Colon (tissue), 2 donors: Measurements from ENCODE around the gene RANGRF.

Experiments used
- FAIRE-seq: peaks from 2 replicates; lab custom pipeline; 2012; peaks lifted over from hg19 to GRCh38; lab: Jason Lieb, UNC
- donor health status: control.
- donor health status: control.

Gene RANGRF

DNA sequence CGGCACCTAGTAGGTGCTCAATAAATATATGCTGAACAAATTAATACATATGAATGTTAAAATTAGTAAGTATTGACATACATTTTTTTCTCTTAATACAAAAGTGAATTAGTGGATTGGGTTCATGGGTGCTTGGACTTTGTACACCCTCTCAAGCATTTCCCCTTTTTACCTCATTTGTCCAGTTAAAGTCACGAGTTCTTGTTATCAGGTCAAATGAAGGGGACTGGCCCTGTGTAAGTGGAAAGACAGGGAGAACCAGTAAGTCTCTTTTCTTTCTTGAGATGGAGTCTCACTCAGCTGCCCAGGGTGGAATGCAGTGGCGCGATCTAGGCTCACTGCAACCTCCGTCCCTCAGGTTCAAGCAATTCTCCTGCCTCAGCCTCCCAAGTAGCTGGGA, 13.7 kb upstream of the RANGRF start:
- no peak for FAIRE-seq

DNA sequence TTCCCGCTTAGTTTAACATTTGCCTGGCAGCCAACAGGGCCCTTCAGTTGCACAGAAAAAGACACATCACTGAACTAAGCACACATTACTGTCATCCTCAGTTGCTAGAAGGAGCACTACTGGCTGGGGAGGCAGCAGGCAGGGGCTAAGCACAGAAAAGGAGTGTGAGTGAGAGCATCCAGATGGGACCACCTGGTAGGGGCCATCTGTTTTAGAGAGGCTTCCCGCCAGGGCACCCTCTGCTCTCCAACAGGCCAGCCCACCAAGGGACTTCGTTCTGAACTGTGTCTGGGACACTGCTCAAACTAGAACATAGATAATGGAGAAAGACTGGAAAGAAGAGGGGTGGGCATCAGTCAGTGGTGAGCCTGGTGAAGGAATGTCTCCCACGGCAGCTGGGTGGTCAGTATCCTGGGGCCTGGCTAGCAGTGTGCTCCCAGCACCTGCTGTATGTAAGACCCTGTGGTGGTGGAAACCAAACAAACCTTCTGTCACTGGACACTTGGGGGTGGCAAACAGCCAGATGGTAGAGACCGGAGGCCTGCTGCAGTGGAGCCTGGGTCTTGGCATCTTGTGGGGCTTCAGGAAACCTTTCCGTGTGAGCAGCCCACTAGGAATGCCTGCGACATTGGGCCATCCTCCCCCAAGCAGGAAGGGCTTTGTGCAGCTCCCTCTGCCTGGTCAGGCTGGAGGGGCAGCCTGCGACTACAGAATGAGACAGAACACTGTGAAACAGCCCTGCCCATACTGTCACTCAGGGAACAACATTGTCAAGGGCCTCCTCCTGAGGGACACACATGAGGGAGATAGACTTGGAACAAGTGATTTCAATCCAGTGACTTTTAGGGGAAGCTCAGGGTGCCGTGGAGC, 12.8 kb upstream of the RANGRF start:
- no peak for FAIRE-seq

DNA sequence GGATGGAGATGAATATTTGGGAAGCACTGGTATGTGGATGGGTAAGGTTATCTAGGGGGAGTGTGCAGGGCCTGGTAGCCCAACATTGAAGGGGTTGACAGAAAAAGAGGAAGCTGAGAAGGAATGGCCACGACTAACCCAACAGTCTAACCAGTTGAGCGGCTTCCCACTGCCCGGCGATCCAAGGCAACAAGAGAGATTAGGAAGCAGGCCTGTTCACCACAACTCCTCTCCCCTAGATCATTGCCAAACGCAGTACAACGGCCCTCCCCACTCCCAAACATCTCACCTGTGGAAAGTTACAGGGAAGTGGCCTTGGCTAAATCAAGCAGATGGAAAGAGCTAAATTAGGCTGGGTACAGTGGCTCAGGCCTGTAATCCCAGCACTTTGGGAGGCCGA, 11.2 kb upstream of the RANGRF start:
- no peak for FAIRE-seq

DNA sequence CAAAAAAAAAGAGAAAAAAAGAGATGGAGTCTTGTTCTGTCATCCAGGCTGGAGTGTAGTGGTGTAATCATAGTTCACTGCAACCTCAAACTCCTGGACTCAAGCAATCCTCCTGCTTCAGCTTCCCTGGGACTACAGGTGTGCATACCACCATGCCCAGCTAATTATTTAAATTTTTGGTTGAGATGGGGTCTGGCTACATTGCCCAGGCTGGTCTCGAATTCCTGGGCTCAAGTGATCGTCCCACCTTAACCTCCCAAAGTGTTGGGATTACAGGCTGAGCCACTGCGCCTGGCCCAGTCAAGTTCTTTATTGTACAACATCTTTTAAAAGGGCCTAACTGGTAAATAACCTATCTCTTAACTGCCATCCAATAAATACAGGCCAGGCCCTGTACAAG, 6.1 kb upstream of the RANGRF start:
- no peak for FAIRE-seq

DNA sequence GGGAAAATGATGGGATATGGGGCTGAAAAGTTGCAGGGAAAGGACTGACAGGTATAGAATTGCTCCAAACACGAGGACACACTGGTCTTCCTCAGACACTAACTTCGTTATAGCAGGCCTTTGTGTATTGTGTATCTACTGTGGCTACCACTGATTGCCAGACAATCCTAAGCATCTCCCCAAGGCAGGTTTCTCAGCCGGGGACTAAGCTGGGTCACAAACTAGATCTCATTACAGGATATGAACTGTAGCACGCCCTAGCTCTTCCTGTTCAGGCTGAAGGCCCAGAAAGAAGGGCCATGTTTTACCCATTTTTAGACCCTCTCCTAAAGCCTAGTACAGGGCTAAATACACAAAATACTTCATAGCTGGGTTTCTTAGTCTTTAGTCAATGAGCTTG, 5.1 kb upstream of the RANGRF start:
- FAIRE-seq, result no peak

DNA sequence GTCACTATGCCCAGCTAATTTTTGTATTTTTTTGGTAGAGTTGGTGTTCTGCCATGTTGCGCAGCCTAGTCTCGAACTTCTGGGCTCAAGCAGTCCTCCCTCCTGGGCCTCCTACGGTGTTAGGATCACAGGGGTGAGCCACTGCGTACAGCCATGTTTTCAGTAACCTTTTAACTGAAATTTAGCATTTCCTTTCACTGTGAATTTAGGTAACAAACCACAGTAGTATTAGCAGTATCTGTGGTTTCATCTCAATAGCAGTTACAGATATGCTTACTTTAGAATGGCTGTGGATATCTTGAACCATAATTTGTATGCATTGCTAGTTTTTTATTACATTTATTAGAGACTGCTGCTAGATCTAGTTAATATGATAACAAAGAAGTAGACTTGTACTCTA, 4.3 kb upstream of the RANGRF start:
- no peak for FAIRE-seq

DNA sequence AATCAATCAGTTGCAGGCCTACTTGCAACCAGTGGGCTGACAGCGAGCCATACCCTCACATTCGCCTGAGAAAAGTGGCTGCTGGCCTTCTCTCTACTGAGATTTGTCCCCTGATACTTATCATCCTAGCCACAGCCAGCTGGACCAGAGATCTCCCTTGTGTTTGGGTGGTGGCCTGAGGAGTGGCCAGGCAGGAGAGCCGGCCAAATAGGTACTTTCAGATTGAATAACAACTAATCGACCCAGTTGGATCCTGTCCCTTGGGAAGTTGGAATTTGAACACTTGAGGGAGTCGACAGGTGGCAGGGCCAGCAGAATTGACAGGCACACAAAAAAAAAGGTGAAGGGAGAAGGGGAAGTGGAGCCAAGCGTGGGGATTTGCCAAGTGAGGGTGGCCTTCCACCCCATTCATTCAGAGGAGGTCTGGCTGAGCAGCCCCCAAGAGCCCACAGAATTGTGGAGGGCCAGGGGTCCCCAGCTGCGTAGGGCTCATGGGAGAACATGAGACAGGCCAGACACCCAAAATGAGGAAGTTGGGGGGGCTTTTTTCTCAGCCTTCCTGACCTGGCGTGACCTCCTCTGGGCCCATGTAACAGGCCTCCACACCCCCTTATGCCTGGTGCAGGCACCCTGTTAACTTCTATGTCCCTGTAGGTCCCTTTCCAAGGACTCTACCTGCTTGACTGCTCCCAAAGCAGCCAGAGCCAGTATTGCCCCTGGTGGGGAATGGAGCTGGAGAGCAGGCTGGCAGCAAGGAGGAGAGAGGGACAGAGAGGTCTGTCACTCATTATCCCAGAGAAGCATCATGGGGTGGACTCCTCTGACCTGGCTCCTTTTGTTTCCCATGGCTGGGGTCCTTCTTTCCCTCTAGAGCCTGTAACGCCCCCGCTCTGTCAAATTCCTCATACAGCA, 2.9 kb upstream of the RANGRF start:
- no peak for FAIRE-seq

DNA sequence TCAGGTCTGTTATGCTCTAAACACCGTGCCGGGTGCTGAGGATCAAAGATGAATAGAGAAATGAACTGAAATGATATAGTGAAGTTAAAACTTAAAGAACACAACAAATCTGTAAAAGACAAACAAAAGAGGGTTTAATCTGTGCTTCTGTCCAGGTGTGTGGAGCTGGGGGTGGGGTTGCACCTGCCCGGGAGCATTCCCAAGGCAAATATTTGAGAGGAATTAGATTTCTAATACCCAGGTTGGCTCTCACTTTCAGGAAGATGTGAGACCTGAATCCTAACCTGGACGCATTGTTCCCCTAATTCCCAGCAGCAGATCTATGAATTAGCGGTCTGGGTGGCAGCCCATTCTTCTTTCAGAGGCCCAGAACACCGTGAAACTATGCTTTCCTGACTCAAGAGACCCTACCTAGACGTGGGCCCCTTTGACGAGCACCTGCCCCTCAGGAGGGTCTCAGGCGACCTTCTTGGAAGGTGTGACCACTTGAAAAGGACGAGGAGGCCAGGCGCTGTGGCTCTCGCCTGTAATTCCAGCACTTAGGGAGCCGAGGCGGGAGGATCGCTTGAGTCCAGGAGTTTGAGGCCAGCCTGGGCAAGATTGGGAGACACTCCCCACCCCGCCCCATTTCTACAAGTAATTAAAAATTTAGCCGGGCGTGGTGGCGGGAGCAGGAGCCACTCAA, 677 bp upstream of the RANGRF start:
- FAIRE-seq, result no peak

DNA sequence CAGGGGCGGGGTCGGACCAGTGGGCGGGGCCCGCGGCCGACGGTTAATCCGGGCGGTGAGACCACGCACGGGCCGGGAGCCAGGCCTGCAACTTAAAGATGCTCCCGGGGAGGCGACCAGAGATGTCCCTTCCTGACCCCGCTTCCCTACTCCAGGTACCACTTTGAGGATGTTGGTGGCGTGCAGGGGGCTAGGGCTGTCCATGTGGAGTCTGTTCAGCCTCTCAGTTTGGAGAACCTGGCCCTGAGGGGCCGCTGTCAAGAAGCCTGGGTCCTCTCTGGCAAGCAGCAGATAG, 580 bp downstream of the RANGRF start:
- FAIRE-seq, result no peak

DNA sequence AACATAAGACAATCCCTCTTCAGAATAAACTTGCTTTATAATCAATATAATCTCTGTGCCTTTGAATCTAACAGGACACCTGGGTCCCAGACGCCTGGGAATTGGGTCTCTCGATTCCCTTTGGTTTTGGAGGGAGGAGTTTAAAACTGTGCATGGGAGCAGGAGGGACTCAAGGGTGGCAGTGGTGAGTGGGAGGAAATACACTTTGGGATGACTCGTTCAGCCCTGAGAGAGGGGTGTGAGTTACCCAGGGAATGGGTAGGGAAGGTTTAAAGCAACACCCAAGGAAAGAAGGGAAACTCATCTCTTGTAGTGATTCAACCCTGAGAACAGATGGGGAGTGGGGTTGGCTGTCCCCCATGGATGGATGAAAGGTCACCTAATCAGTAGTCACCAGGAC, 1.6 kb downstream of the RANGRF start:
- no peak for FAIRE-seq

DNA sequence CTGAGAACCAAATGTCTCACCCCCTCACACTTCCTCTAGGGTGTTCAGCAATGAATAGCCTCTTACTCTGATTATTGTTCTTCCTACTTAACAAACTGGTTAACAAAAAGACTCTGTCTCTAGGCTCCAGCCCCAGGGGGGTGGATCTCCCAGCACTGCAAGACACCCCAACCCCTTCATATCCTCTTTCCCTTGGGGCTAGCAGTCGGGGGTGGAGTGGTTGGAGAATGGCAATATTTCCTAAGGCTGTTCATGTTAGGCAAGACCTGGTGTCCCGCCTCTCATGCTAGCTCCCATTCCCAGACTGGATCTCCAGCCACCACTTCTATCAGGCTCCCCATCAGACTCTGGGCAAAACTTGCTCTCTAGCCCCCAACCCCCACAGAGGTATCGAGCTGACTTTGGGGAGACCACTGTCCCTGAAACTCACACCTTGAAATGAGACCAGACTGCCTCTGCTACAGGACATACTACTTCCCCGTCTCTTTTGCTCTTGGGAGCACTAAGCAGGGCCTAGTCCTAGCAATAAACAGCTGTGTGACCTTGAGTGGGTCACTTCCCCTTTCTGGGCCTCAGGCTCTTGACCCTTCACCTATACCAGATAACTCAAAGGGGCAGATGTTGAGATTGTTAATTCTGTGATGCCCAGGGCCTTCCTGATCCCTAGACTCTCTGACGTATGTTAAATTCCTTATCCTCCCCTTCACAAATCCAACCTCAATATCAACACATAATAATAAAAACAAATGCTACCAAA, 4.3 kb downstream of the RANGRF start:
- no peak for FAIRE-seq

DNA sequence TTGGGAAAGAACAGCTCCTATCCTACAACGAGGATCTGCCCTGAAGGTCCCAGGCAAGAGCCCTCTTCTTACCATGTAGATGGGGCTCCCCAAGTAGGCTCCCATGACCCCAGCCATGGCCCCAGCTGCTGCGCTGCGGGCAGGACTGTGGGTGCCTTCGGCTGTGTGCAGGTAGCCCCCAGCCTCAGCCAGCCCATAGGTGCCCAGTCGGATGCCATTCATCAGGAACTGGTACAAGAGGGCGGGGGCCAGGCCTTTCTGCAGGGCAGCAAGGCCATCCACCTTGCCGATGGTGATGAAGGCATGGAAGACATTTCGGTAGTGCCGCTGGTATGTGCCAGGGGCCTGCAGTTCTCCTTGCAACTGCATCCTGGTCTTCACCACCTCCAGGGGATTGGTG, 5.9 kb downstream of the RANGRF start:
- FAIRE-seq, result no peak

DNA sequence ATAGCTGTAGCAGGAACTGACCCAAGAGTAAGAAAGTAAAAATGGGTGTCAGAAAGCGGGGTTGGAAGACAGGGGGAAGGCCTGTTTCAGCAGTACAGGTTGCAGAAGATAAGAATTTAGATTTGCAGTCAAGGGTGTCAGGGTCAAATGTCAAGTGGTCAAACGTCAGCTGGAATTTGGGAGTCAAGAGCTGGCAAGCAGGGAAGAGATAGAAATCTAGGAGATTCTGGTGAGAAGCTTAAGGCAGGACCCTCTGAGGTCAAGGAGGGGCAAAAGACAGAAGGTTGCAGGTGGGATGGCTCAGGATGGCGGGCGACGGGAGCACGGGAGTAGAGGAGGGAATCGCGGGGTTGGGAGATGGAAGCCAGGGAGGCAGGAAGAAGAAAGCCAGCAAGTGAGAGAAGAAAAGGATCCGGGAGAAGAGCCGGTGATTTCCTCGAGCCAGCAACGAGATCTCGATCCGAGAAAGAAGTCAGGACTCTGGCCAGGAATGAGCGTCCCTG, 6.4 kb downstream of the RANGRF start:
- FAIRE-seq, result no peak

DNA sequence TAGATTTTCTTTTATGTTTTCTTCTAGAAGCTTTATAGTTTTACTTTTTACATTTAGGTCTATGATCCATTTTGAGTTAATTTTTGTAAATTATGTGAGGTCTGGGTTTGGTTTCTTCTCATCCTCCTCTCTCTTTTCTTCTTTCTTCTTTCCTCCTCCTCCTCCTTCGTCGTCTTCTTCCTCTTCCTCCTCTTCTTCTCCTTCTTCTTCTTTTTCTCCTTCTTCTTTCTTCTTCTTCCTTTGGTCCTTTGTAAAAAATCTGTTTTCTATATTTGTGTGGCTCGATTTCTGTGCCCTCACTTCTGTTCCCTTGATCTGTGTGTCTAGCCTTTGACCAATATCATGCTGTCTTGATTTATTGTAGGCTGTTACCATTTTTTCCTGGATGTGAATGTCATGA, 11.8 kb downstream of the RANGRF start:
- no peak for FAIRE-seq

DNA sequence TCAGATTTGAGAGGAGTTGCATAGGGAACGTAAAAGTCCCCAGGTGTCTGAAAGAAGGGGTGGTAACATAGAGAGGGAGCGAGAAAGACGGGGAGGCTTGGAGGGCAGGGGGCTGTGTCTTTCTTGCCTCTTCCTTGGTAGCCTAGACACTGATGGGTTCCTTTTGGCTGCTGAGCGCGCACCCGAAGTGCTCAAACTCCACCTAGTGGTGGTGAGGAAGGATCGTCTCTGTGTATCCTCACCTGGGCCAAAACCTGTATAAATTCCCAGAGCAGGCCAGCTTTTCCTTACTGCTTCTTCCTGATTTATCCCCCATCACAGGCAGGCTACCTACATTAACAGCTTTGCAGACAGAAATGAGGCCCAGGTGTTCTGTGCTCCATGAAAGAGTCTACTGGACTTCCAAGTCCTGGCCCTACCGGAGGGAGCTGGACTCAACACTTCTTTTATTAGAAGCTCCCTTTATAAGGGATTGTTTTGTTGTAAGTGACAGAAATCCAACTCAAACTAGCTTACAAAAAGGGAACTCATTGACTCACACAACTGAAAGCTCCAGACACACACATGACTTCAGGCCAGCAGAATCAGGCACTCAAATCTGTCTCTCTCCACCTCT, 12.3 kb downstream of the RANGRF start:
- FAIRE-seq, result no peak

DNA sequence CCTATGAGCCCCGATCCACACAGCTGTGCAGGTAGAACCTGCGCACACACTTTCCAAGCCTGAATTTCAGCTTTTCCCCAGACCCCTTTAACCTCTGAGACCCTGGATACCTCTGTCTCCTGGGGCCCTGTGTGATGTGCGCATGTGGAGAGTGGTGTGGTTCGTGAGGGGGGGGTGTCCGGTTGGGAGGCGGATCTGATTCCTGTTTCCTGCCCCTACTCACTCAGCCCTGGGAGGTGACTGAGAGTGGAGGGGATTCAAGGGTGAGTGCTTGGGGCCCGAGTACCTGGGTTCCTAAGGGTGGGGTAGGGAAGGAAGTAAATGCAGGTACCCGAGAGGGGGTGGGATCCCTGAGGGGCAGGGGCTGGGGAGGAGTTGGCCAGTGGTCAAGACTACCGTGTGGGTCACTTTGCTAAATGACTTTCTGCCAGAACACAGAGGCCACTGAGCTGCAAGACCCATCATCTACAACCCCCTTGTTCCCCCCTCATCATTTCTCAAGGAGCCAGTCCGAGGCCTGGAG, 22.2 kb downstream of the RANGRF start:
- FAIRE-seq, result no peak

DNA sequence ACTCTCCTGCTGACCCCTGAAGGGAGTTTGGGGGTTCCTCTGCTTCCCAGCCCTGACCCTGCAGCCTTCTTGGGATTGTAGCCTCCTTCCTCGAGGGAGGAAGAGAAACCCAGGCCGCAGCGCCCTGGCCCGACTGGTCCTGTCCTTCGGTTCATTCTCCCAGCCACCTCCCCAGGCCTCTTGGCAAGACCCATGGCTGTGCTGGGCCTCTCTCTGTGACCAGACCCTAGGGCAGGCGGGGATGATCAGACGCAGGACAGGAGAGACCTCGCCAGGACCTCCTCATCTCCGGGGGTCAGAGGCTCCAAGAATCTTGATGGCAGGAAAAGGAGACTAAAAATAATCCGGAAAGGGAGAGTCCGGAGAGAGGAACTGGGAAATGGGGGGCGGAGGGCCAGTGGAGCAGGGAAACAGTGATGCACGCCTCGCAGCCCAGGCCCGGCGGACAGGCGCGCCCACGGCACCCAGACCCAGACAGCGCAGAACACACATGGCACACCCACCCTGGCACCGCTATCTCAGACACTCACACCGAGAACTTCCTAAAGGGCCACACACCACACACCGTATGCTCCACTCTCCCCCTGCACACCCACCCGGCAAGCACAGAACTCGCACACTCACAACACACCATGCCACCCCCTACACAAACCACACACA, 22.8 kb downstream of the RANGRF start:
- FAIRE-seq, result no peak

DNA sequence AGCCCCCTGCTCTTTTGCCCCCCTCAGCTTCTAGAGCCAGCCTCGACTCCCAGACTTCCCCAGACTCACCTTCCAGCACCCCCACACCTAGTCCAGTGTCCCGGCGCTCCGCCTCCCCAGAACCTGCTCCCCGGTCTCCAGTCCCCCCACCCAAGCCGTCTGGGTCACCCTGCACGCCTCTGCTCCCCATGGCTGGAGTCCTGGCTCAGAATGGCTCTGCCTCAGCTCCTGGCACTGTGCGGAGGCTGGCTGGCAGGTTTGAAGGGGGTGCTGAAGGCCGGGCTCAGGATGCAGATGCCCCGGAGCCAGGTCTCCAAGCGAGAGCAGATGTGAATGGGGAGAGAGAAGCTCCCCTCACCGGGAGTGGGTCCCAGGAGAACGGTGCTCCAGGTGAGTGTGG, 23.8 kb downstream of the RANGRF start:
- no peak for FAIRE-seq

DNA sequence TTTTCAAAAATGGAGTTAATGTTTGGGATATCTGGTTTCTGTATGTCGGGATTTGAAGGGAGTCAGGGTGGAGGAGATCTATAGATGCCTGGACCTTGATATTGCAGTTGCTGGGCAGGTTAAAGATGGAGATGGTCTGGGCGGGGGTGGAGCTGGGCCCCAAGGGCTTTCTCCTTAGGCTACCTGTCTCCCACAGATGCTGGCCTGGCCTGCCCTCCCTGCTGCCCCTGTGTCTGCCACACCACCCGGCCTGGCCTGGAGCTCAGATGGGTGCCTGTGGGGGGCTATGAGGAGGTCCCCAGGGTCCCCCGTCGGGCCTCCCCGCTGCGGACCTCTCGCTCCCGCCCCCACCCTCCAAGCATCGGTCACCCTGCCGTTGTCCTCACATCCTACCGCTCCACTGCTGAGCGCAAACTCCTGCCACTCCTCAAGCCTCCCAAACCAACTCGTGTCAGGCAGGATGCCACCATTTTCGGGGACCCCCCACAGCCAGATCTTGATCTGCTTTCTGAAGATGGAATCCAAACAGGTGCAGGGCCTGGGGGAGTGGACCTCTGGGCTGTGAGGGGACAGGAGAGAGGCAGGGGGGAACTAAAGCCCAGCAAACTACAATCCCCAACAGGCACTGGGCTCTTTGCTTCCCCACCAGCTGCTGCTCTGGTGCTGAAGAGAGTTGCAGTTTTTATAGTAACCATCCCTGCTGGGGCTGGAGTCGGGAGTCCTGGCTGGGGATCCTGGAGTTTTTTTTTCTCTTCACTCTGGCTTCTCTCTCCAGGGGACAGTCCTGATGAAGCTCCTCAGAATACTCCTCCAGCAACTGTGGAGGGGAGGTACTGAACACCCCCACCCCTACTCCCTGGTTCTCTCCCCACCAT, 24.5 kb downstream of the RANGRF start:
- no peak for FAIRE-seq
